K562 (cell line): ENCODE measurements around the gene CA7. TPM values are rescaled to one million over a fixed set of nuclear protein-coding genes. Genes with fewer than 3 reads are reported as not detected.

Source experiments
- ATAC-seq: fragments of 200-7000 bp; cut with Tn5 transposase; 3 replicates; pipeline ENCODE4 v1.9.1; 2020; ENCODE audit warnings: moderate library complexity
- BruUV-seq: library from RNA; stranded (reverse); fragments of 400-500 nt; replicated peaks from 2 replicates; lab custom pipeline; 2021; lab: Mats Ljungman, UMichigan
- CTCF ChIA-PET: fragments of 300-600 bp; formaldehyde crosslinking; extraction: SDS; loops from one replicate; lab custom pipeline; 2021; ENCODE audit warnings: low intra/inter-chr PET ratio; lab: Yijun Ruan, JAX
- POLR2A ChIA-PET: fragments of 300-600, 350-650 bp; sonication (Branson Sonifier 250); formaldehyde crosslinking; extraction: SDS; loops from one replicate; lab custom pipeline; 2021; ENCODE audit warnings: antibody characterized with exemption, inconsistent platforms; lab: Yijun Ruan, JAX
- DNase-seq, 4 experiments: peaks; one replicate each; pipeline versions ENCODE4 v3.0.0 to v3.0.0-alpha.2; 2011 to 2018; ENCODE audit warnings: low spot score in 3 of 4, mixed read lengths in 3 of 4; ENCODE audit errors: extremely low read depth in 1 of 4
- FAIRE-seq: peaks from 2 replicates; lab custom pipeline; 2011; peaks lifted over from hg19 to GRCh38; lab: Jason Lieb, UNC
- H2AFZ ChIP-seq: 2 replicates; pipeline ENCODE4 v1.6.0; 2011; ENCODE audit warnings: low read depth, low read length, control low read depth, inconsistent platforms
- H3K27ac ChIP-seq: fragments of 200-600 bp; 3 replicates; pipeline ENCODE4 v1.8.0; 2011; ENCODE audit warnings: low read depth, mild to moderate bottlenecking, control low read depth, inconsistent platforms, low read length, moderate library complexity, mixed read lengths; ENCODE audit errors: extremely low read depth
- H3K27me3 ChIP-seq, 2 experiments: fragments of 300-600 bp in 1 of 2; 2 replicates in 1 of 2; 3 replicates in 1 of 2; pipeline versions ENCODE4 v1.6.0 to v1.8.0; 2011; ENCODE audit warnings: inconsistent platforms in 2 of 2, low read length in 2 of 2, mild to moderate bottlenecking in 1 of 2, mixed read lengths in 1 of 2, moderate library complexity in 1 of 2; ENCODE audit not compliant: control insufficient read depth in 2 of 2, insufficient read depth in 2 of 2
- H3K36me3 ChIP-seq: fragments of 300-600 bp; 3 replicates; pipeline ENCODE4 v1.8.0; 2011; ENCODE audit warnings: mild to moderate bottlenecking, low read length, inconsistent platforms; ENCODE audit not compliant: control insufficient read depth, insufficient read depth
- H3K4me1 ChIP-seq, 2 experiments: fragments of 200-600 bp in 1 of 2; replicated peaks in 1 of 2; 2 replicates in 1 of 2; 3 replicates in 1 of 2; pipeline versions ENCODE4 v1.5.1 to v1.8.0; 2011; ENCODE audit warnings: inconsistent platforms in 2 of 2, low read length in 2 of 2, mild to moderate bottlenecking in 1 of 2, mixed read lengths in 1 of 2, moderate library complexity in 1 of 2; ENCODE audit not compliant: control insufficient read depth in 2 of 2, insufficient read depth in 2 of 2
- H3K4me2 ChIP-seq: 2 replicates; pipeline ENCODE4 v1.6.1; 2011; ENCODE audit warnings: low read length, control low read depth, inconsistent platforms, mixed read lengths; ENCODE audit not compliant: insufficient read depth
- H3K4me3 ChIP-seq: fragments of 200-600 bp; sonication (generic), shearing (Covaris generic); 2 replicates; pipeline ENCODE4 v1.5.1; 2016; ENCODE audit warnings: control low read depth, inconsistent platforms
- H3K79me2 ChIP-seq: fragments of 200-600 bp; 3 replicates; pipeline ENCODE4 v1.8.0; 2011; ENCODE audit warnings: low read length, inconsistent platforms; ENCODE audit not compliant: control insufficient read depth, insufficient read depth
- H3K9ac ChIP-seq, 2 experiments: 2 replicates each; pipeline versions ENCODE4 v1.6.0 to v1.6.1; 2011; ENCODE audit warnings: low read depth in 2 of 2, low read length in 2 of 2, control low read depth in 1 of 2, inconsistent platforms in 1 of 2, mild to moderate bottlenecking in 1 of 2, mixed read lengths in 1 of 2; ENCODE audit not compliant: insufficient read depth in 1 of 2
- H3K9me1 ChIP-seq: one replicate; pipeline ENCODE4 v1.6.0; 2011; ENCODE audit warnings: inconsistent platforms, mild to moderate bottlenecking, low read length, moderate library complexity; ENCODE audit not compliant: control insufficient read depth, insufficient read depth
- H3K9me3 ChIP-seq: replicated peaks from 2 replicates; pipeline ENCODE4 v1.5.1; 2011; ENCODE audit warnings: low read depth, low read length, inconsistent platforms; ENCODE audit not compliant: control insufficient read depth, insufficient read depth
- H4K20me1 ChIP-seq: replicated peaks from 2 replicates; pipeline ENCODE4 v1.6.1; 2011; ENCODE audit warnings: low read length, inconsistent platforms, mixed read lengths; ENCODE audit not compliant: control insufficient read depth, insufficient read depth
- BMI1 ChIP-seq: fragments of 150-350 bp; IDR thresholded peaks from 2 replicates; pipeline ENCODE4 v1.6.1; 2014; ENCODE audit warnings: low read length
- NRF1 ChIP-seq, 2 experiments: fragments of 450-650 bp; IDR thresholded peaks in 1 of 2; conservative IDR thresholded peaks in 1 of 2; 2 replicates each; pipeline ENCODE4 v1.6.1; 2014; ENCODE audit warnings: mild to moderate bottlenecking in 2 of 2
- RBFOX2 ChIP-seq: fragments of 200-400 bp; formaldehyde crosslinking; IDR thresholded peaks from 2 replicates; pipeline ENCODE4 v1.6.1; 2017; ENCODE audit warnings: low read depth, mild to moderate bottlenecking, low read length, moderate library complexity
- ZNF57 ChIP-seq: fragments of 450-650 bp; formaldehyde crosslinking; IDR thresholded peaks from 2 replicates; pipeline ENCODE4 v1.4.0; 2020; ENCODE audit warnings: mild to moderate bottlenecking, moderate library complexity
- ZNF696 ChIP-seq: fragments of 250-450 bp; sonication (Bioruptor Pico); conservative IDR thresholded peaks from 2 replicates; pipeline ENCODE4 v1.4.0; 2020; ENCODE audit warnings: mild to moderate bottlenecking, moderate library complexity
- WGBS: fragments of 100-300 bp; shearing (Covaris generic); methylation state at CpG from one replicate; pipeline ENCODE4 v1.1.6; 2016; ENCODE audit warnings: low coverage, mixed read lengths; ENCODE audit not compliant: insufficient coverage; ENCODE audit errors: missing lambda C conversion rate; 5-methylcytosine and 5-hydroxymethylcytosine counted together
- in situ Hi-C: fragments of 300-500 bp; cut with MboI; formaldehyde crosslinking; loops from 4 replicates; pipeline ENCODE4 v1.15.0; 2018; ENCODE audit warnings: inconsistent platforms, mixed read lengths
- intact Hi-C: fragments of 100-400 bp; cut with micrococcal nuclease; formaldehyde crosslinking; loops from 2 replicates; pipeline ENCODE4 v1.14.2; 2022
- polyA plus RNA-seq, 8 experiments: library from polyadenylated mRNA; depleted of rRNA in 4 of 8; stranded (reverse) in 5 of 8; unstranded in 3 of 8; fragments of >200 nt; fragmentation: Nextera tagmentation in 2 of 8; fragmentation: Illumina TruSeq in 1 of 8; extraction: Ambion mirVana in 2 of 8; extraction: Trizol in 1 of 8; gene quantifications; 2 replicates each; pipeline versions ENCODE4 v1.2.1 to v1.2.3, GENCODE V29; 2011 to 2014; ENCODE audit warnings: inconsistent platforms in 1 of 8, missing spikeins in 1 of 8
- total RNA-seq, 7 experiments: library from RNA; depleted of rRNA in 6 of 7; stranded (reverse); fragments of >200 nt in 6 of 7; fragmentation: Illumina TruSeq in 2 of 7; extraction: Trizol in 2 of 7; gene quantifications; 2 replicates each; pipeline versions ENCODE4 v1.2.1 to v1.2.3, GENCODE V29; 2011 to 2021; ENCODE audit warnings: low replicate concordance in 1 of 7

The CA7 gene
- total and polyA plus RNA-seq, 9 of the 15 experiments (the other 6 are each of a cell fraction or from before 2014, with no cell fraction given) = 0.03 to 0.07 (median 0.05) TPM; not detected in 5

- Histone ChIP-seq H3K9ac (no peak overlapping the region), H3K9me3 (no peaks in the 10 kb centered on the region), H3K79me2 (peaks cover 20% of the 10 kb centered on the region), H2AFZ (no peak overlapping the region), H3K4me2 (no peak overlapping the region), H3K36me3 (peaks cover 46% of the 10 kb centered on the region), H4K20me1 (no peaks in the 10 kb centered on the region; the same call in none of the 2 replicates), H3K27ac (no peak overlapping the region), H3K4me1 (peaks cover 30 to 43% of the 10 kb centered on the region in 2 experiments), H3K9me1 (no peaks in the 10 kb centered on the region), H3K4me3 (no peak overlapping the region), H3K27me3 (no peaks in the 10 kb centered on the region)
- intact Hi-C loops = no loop called here
- ChIA-PET POLR2A (interaction anchor here (1.1 kb wide), 1 partner anchor 18 kb away, joined by 3 read pairs; no protein-coding TSS in a partner anchor), CTCF (no interaction called here)
- FAIRE-seq (no peak), DNase-seq (no peak), ATAC-seq (no peak)
- TF ChIP-seq ZNF57 (CRISPR knock-in tag) = no peak
- 100% methylated on average over 3 of the region's 3 CpGs for WGBS
- no TSS peak for BruUV-seq
- in situ Hi-C loops = no loop called here
Observed at GRCh38 chr16:66882702-66883101, 38.5 kb downstream of the CA7 start.

GRCh38 chr16:66885491-66885890 is 41.3 kb downstream of the CA7 start:
- ATAC-seq = no peak
- WGBS = 90% methylated on average over 11 of the region's 12 CpGs
- no peak overlapping the region for H3K4me3 ChIP-seq
- ChIA-PET POLR2A (interaction anchor here (1.8 kb wide), 1 partner anchor 15 kb away, joined by 5 read pairs; no protein-coding TSS in a partner anchor), CTCF (interaction anchor here (0.5 kb wide), 1 partner anchor 11 kb away, joined by 3 read pairs; no protein-coding TSS in a partner anchor)
- DNase-seq = no peak
- H3K79me2 ChIP-seq = peaks cover 20% of the 10 kb centered on the region
- H3K9ac ChIP-seq = peak overlapping the region in 1 of 2 experiments; percentile 43; a peak in 1 of 4 replicates
- intact Hi-C loops (no loop called here), in situ Hi-C loops (no loop called here)
- H3K4me1 ChIP-seq = peaks cover 22 to 28% of the 10 kb centered on the region in 2 experiments
- no peaks in the 10 kb centered on the region for H3K9me3 ChIP-seq
- H3K36me3 ChIP-seq = peaks cover 59% of the 10 kb centered on the region
- H3K27ac ChIP-seq = no peak overlapping the region
- no peak overlapping the region for H3K4me2 ChIP-seq
- no peak overlapping the region for H2AFZ ChIP-seq
- TF ChIP-seq NRF1 (conservative IDR thresholded peaks at IDR 0.05 in 1 of 2, IDR thresholded peaks at IDR 0.05 in 1 of 2) (no peak), BMI1 (no peak), ZNF696 (CRISPR knock-in tag) (no peak), RBFOX2 (peak; percentile 39; the same call in 1 of the 2 replicates)
- no peaks in the 10 kb centered on the region; the same call in none of the 2 replicates for H4K20me1 ChIP-seq
- no peaks in the 10 kb centered on the region for H3K9me1 ChIP-seq
- no TSS peak for BruUV-seq
- no peak for FAIRE-seq
- H3K27me3 ChIP-seq = no peaks in the 10 kb centered on the region
